ENCODE results near the gene KYAT1.
A peak's percentile ranks its signal among the peaks of the same experiment; 100 is the strongest.

Gene KYAT1

DNA sequence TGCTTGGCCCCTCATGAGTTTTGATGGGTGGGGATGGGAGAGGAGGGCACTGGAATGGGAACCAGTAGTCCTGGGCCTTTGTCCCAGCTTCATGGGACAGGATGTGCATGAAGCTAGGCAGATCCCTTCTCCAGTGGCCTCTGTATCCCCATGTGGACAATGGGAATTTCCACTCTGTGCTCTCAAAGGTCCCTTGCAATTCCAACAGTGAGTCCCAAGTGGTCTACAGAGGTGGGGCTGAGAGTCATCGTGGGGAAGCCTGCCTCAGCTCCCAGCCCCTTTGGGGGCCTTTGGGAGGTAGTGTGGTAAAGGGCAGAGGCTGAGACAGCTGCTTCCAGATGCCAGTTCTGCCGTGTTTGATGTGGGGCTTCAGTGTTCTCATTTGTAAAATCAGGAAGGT lies 37.2 kb upstream of the KYAT1 start:
- Histone ChIP-seq H3K27ac (peak overlapping the region; percentile 87), H3K4me3 (no peak overlapping the region), H3K9ac (peak overlapping the region; percentile 63), H3K9me3 (no peaks in the 10 kb centered on the region), H3K27me3 (no peaks in the 10 kb centered on the region), H4K20me1 (no peaks in the 10 kb centered on the region), H3K36me3 (peaks cover 42% of the 10 kb centered on the region), H3K4me2 (peak overlapping the region; percentile 72), H3K4me1 (peaks cover 59% of the 10 kb centered on the region)
- no peak for TF ChIP-seq Cebpa-rat (IDR thresholded peaks at IDR 0.05)

DNA sequence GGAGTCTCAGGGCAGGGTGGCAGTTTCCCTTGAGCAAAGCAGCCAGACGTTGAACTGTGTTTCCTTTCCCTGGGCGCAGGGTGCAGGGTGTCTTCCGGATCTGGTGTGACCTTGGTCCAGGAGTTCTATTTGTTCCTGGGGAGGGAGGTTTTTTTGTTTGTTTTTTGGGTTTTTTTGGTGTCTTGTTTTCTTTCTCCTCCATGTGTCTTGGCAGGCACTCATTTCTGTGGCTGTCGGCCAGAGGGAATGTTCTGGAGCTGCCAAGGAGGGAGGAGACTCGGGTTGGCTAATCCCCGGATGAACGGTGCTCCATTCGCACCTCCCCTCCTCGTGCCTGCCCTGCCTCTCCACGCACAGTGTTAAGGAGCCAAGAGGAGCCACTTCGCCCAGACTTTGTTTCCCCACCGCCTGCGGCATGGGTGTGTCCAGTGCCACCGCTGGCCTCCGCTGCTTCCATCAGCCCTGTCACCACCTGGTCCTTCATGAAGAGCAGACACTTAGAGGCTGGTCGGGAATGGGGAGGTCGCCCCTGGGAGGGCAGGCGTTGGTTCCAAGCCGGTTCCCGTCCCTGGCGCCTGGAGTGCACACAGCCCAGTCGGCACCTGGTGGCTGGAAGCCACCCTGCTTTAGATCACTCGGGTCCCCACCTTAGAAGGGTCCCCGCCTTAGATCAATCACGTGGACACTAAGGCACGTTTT lies 35.5 kb upstream of the KYAT1 start:
- Histone ChIP-seq H3K4me3 (no peak overlapping the region), H3K36me3 (peaks cover 59% of the 10 kb centered on the region), H3K4me2 (no peak overlapping the region), H3K27ac (peak overlapping the region; percentile 66; the same call in 1 of the 2 replicates), H3K9me3 (no peaks in the 10 kb centered on the region), H3K4me1 (peaks cover 48% of the 10 kb centered on the region), H4K20me1 (peaks cover 12% of the 10 kb centered on the region; the same call in 1 of the 2 replicates), H3K9ac (no peak overlapping the region), H3K27me3 (no peaks in the 10 kb centered on the region)
- no peak for TF ChIP-seq Cebpa-rat (IDR thresholded peaks at IDR 0.05)

GRCh38 chr9:128916745-128917144 lies 35.0 kb upstream of the KYAT1 start:
- peaks cover 64% of the 10 kb centered on the region for H3K36me3 ChIP-seq
- no peaks in the 10 kb centered on the region for H3K9me3 ChIP-seq
- H3K4me3 ChIP-seq: no peak overlapping the region
- H3K27ac ChIP-seq: peak overlapping the region; percentile 66; the same call in 1 of the 2 replicates
- H4K20me1 ChIP-seq: peaks cover 17% of the 10 kb centered on the region
- no peak for TF ChIP-seq Cebpa-rat (IDR thresholded peaks at IDR 0.05)
- H3K27me3 ChIP-seq: no peaks in the 10 kb centered on the region
- H3K4me1 ChIP-seq: peaks cover 48% of the 10 kb centered on the region
- no peak overlapping the region for H3K9ac ChIP-seq
- no peak overlapping the region for H3K4me2 ChIP-seq

- H3K9me3 ChIP-seq: no peaks in the 10 kb centered on the region
- peaks cover 23% of the 10 kb centered on the region for H4K20me1 ChIP-seq
- no peak overlapping the region for H3K9ac ChIP-seq
- no peaks in the 10 kb centered on the region for H3K27me3 ChIP-seq
- H3K4me1 ChIP-seq: peaks cover 48% of the 10 kb centered on the region
- peak overlapping the region; percentile 66 for H3K27ac ChIP-seq
- H3K4me3 ChIP-seq: no peak overlapping the region
- no peak for TF ChIP-seq Cebpa-rat (IDR thresholded peaks at IDR 0.05)
- H3K4me2 ChIP-seq: no peak overlapping the region
- peaks cover 69% of the 10 kb centered on the region for H3K36me3 ChIP-seq
Measured at GRCh38 chr9:128916204-128916603, 34.5 kb upstream of the KYAT1 start.

DNA sequence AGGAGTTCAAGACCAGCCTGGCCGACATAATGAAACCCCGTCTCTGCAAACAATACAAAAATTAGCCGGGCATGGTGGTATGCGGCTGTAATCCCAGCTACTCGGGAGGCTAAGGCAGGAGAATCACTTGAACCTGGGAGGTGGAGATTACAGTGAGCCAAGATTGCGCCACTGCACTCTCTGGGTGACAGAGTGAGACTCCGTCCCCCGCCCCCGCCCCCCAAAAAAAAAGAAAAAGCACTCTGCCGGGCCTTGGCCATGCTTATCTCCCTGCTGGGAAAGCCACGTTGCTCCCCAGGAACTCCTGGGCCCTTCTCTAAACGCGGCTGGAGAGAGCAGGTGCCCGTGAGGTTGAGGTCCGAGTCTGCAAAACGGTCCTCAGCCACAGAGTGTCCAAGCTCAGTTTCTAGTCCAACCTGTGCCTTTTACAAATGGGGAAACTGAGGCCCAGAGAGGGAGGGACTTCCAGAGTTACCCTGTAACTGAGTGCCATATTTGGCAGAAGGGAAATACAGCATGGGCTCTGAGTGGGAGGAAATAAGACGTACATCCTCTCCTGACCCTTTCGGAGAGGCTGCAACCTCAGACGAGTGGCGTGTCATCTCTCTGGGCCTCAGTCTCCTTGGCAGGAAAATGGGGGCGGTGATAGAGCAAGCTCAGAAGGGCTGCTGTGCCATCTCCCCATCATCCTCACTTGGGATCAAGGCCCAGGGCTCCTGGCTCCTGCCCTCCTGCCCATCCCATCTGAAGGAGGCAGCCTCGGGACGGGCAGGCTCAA lies 32.4 kb upstream of the KYAT1 start:
- TF ChIP-seq Cebpa-rat (IDR thresholded peaks at IDR 0.05): no peak
- Histone ChIP-seq H3K9me3 (no peaks in the 10 kb centered on the region), H4K20me1 (peaks cover 43% of the 10 kb centered on the region), H3K27ac (no peak overlapping the region), H3K27me3 (no peaks in the 10 kb centered on the region), H3K4me3 (no peak overlapping the region), H3K4me1 (peaks cover 43% of the 10 kb centered on the region), H3K4me2 (no peak overlapping the region), H3K36me3 (peaks cover 90% of the 10 kb centered on the region), H3K9ac (no peak overlapping the region)

DNA sequence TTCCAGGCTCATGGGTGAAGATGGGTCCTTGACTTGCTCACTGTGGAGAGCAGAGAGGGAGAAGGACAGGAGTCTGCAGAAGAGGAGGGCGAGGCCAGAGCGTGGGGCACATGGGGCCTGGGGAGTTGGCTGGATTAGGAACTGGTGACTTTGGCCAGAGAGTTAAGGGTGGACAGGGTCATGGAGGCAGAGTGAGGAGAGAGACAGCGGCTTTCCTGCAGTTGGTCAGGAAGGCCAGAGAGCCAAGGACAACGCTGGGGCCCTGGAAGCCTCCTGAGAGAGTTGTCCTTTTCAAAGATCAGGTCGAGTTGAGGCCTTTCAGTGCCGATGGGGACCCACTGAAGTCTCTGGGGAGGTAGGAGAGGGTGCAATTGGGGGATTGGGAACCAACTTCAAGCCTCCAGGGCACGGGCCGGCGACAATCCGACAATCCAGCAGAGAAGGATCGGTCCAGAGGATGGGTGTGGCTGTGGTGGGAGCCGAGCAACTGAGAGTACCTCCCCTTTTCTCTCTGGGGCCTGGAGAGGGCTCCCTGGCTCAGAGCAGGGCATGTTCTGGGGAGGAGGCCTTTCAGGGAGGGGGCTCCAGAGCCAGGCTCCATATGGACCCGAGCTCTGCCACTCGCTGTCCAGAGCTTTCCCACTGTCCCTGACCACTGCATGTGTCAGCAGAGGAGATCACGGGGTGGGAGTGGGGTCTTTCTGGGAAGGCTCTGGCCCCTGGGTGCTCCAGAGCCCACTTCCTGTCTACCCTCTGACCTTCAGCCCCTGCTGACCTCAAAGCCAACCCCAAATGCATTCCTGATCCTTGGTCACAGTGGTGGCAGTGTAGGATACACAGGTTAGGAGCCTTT lies 31.5 kb upstream of the KYAT1 start:
- peaks cover 33% of the 10 kb centered on the region for H3K4me1 ChIP-seq
- no peak overlapping the region for H3K4me3 ChIP-seq
- H3K9ac ChIP-seq: no peak overlapping the region
- no peaks in the 10 kb centered on the region for H3K9me3 ChIP-seq
- peaks cover 52% of the 10 kb centered on the region for H4K20me1 ChIP-seq
- H3K27ac ChIP-seq: peak overlapping the region; percentile 55; the same call in 1 of the 2 replicates
- no peaks in the 10 kb centered on the region for H3K27me3 ChIP-seq
- H3K4me2 ChIP-seq: no peak overlapping the region
- H3K36me3 ChIP-seq: peaks cover 99% of the 10 kb centered on the region
- TF ChIP-seq Cebpa-rat (IDR thresholded peaks at IDR 0.05): no peak

- Histone ChIP-seq H3K27me3 (no peaks in the 10 kb centered on the region), H3K4me2 (no peak overlapping the region), H3K9me3 (no peaks in the 10 kb centered on the region), H4K20me1 (peaks cover 61% of the 10 kb centered on the region), H3K27ac (no peak overlapping the region), H3K36me3 (peaks cover 99% of the 10 kb centered on the region), H3K4me3 (no peak overlapping the region), H3K9ac (no peak overlapping the region), H3K4me1 (peaks cover 24% of the 10 kb centered on the region)
- TF ChIP-seq Cebpa-rat (IDR thresholded peaks at IDR 0.05): no peak
Measured at GRCh38 chr9:128912270-128912853, 30.6 kb upstream of the KYAT1 start.

GRCh38 chr9:128911529-128912035 lies 29.8 kb upstream of the KYAT1 start:
- H4K20me1 ChIP-seq: peaks cover 69% of the 10 kb centered on the region
- peaks cover 22% of the 10 kb centered on the region for H3K4me1 ChIP-seq
- no peak overlapping the region for H3K4me3 ChIP-seq
- no peaks in the 10 kb centered on the region for H3K27me3 ChIP-seq
- peak overlapping the region; percentile 53 for H3K27ac ChIP-seq
- no peak for TF ChIP-seq Cebpa-rat (IDR thresholded peaks at IDR 0.05)
- no peaks in the 10 kb centered on the region for H3K9me3 ChIP-seq
- no peak overlapping the region for H3K9ac ChIP-seq
- H3K36me3 ChIP-seq: peaks cover 99% of the 10 kb centered on the region
- peak overlapping the region; percentile 40 for H3K4me2 ChIP-seq

- peaks cover 22% of the 10 kb centered on the region for H3K4me1 ChIP-seq
- no peaks in the 10 kb centered on the region for H3K27me3 ChIP-seq
- H3K9me3 ChIP-seq: no peaks in the 10 kb centered on the region
- TF ChIP-seq Cebpa-rat (IDR thresholded peaks at IDR 0.05): no peak
- H3K4me2 ChIP-seq: peak overlapping the region; percentile 40; the same call in 1 of the 2 replicates
- H3K27ac ChIP-seq: peak overlapping the region; percentile 53
- peaks cover 71% of the 10 kb centered on the region for H4K20me1 ChIP-seq
- no peak overlapping the region for H3K4me3 ChIP-seq
- peaks cover 95% of the 10 kb centered on the region for H3K36me3 ChIP-seq
- H3K9ac ChIP-seq: no peak overlapping the region
Measured at GRCh38 chr9:128910906-128911305, 29.2 kb upstream of the KYAT1 start.

All from BLaER1 (cell line).